Natural killer cell treated with Interleukin-12 subunit alpha and Interleukin-12 subunit beta and Interleukin-15 and Interleukin-18, amount 100 ng/mL, for 72 hours (primary cell): ENCODE data around the gene ADAMTS4. TPM values are rescaled to one million over a fixed set of nuclear protein-coding genes. Genes with fewer than 3 reads are reported as not detected.
A peak's percentile ranks its signal among the peaks of the same experiment; 100 is the strongest.

ENCODE experiments used
- ATAC-seq, 2 donors: fragments of 150-1000 bp; cut with Tn5 transposase in 1 of 2; sonication (Bioruptor Pico), chemical (Tn5 transposase) in 1 of 2; 2 replicates each; pipeline ENCODE4 v1.10.0; 2021
- DNase-seq: peaks from one replicate; pipeline ENCODE4 v3.0.0; 2022; ENCODE audit warnings: low spot score
- H3K27ac Mint-ChIP-seq, 2 donors: 1 replicate in 1 of 2; 2 replicates in 1 of 2; pipeline ENCODE4 v1.8.0; 2022; ENCODE audit warnings: mixed read lengths in 2 of 2, mild to moderate bottlenecking in 1 of 2, moderate library complexity in 1 of 2
- H3K27me3 Mint-ChIP-seq, 2 donors: 1 replicate in 1 of 2; 2 replicates in 1 of 2; pipeline ENCODE4 v1.8.0; 2022; ENCODE audit warnings: mixed read lengths in 2 of 2
- H3K36me3 Mint-ChIP-seq: one replicate; pipeline ENCODE4 v1.8.0; 2022; ENCODE audit warnings: mixed read lengths
- H3K4me1 Mint-ChIP-seq, 2 donors: 1 replicate in 1 of 2; 2 replicates in 1 of 2; pipeline ENCODE4 v1.8.0; 2022; ENCODE audit warnings: low read depth in 2 of 2, mixed read lengths in 2 of 2, mild to moderate bottlenecking in 1 of 2
- H3K4me3 Mint-ChIP-seq: one replicate; pipeline ENCODE4 v1.8.0; 2022; ENCODE audit warnings: mixed read lengths
- H3K9me3 Mint-ChIP-seq: 2 replicates; pipeline ENCODE4 v1.8.0; 2022; ENCODE audit warnings: mixed read lengths
- total RNA-seq, 2 donors: library from RNA; stranded (reverse); gene quantifications; one replicate each; pipeline ENCODE4 v1.2.3, GENCODE V29; 2022

The ADAMTS4 gene, protein sequence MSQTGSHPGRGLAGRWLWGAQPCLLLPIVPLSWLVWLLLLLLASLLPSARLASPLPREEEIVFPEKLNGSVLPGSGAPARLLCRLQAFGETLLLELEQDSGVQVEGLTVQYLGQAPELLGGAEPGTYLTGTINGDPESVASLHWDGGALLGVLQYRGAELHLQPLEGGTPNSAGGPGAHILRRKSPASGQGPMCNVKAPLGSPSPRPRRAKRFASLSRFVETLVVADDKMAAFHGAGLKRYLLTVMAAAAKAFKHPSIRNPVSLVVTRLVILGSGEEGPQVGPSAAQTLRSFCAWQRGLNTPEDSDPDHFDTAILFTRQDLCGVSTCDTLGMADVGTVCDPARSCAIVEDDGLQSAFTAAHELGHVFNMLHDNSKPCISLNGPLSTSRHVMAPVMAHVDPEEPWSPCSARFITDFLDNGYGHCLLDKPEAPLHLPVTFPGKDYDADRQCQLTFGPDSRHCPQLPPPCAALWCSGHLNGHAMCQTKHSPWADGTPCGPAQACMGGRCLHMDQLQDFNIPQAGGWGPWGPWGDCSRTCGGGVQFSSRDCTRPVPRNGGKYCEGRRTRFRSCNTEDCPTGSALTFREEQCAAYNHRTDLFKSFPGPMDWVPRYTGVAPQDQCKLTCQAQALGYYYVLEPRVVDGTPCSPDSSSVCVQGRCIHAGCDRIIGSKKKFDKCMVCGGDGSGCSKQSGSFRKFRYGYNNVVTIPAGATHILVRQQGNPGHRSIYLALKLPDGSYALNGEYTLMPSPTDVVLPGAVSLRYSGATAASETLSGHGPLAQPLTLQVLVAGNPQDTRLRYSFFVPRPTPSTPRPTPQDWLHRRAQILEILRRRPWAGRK
- total RNA-seq, result under 1 TPM; 0.43 to 0.89 TPM

DNA sequence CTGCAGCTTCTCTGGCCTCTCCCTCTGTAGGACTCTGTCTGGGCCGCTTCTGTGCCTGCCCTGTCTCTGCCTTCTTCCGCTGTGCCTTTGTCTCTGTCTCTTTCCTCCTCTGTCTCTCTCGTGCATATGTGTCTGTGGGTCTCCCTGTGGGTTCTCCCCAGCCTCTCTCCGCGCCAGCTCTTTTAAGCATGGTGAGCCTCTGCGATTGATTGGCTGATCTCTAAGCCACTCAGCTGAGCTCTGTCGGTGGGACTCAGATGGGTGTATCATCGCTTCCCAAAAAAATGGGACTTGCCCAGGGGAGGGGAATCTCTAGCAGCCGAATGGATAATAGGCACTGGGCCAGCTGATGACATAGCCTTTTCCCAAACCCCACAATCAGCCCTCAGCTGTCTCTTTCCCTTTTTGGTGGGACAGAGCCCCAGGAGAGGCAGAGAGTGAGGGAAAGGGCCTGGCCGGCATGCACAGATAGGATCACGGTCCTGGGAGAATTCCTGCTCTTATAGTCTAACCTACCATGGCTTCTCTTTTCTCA lies at the start of gene ADAMTS4:
ADAMTS4 (minus strand) TSS at position 158 of the 535 bp plus-strand sequence. CDS start 427 bp downstream, outside the sequence.
- Mint-ChIP-seq H3K27me3 (no peaks in the 10 kb centered on the region), H3K9me3 (no peaks in the 10 kb centered on the region), H3K36me3 (peaks cover under 1% of the 10 kb centered on the region), H3K4me1 (peaks cover 56 to 64% of the 10 kb centered on the region in 2 donors), H3K27ac (peak within 1 kb of the TSS; percentile 92 to 96), H3K4me3 (peak within 1 kb of the TSS; percentile 92)
- no peak for ATAC-seq
- DNase-seq, result peak; percentile 15

- no peak overlapping the region for H3K27ac Mint-ChIP-seq
- H3K4me3 Mint-ChIP-seq, result no peak overlapping the region
- H3K36me3 Mint-ChIP-seq, result no peaks in the 10 kb centered on the region
- peaks cover 6 to 16% of the 10 kb centered on the region in 2 donors for H3K27me3 Mint-ChIP-seq
- ATAC-seq, result no peak
- H3K4me1 Mint-ChIP-seq, result no peaks in the 10 kb centered on the region
- no peak for DNase-seq
- H3K9me3 Mint-ChIP-seq, result no peaks in the 10 kb centered on the region
These were observed 46.0 kb upstream of the ADAMTS4 start for GRCh38 chr1:161244888-161245287.

DNA sequence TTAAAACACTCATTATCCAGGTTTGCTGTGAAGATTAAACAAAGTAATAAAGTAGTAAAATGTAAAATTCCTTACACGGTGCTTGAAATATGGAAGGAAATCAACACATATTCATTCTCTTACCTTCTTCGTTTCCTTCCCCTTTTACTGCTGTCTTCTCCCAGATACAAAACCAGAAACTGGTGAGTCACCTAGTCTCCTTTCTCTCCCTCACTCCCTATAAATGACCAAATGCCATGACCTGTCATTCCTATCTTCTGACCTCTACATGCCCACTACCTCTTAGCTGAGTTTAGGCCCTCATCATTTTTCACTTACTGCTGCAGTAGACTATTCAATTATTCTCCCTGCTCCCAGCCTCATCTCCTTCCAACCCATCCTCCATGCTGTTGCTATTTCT lies 43.5 kb upstream of the ADAMTS4 start:
- Mint-ChIP-seq H3K4me3 (no peak overlapping the region), H3K9me3 (no peaks in the 10 kb centered on the region)

GRCh38 chr1:161241682-161242081 lies 42.8 kb upstream of the ADAMTS4 start:
- Mint-ChIP-seq H3K4me1 (no peaks in the 10 kb centered on the region), H3K27me3 (peaks cover 6 to 19% of the 10 kb centered on the region in 2 donors), H3K36me3 (no peaks in the 10 kb centered on the region), H3K27ac (no peak overlapping the region), H3K9me3 (no peaks in the 10 kb centered on the region), H3K4me3 (no peak overlapping the region)
- DNase-seq (no peak), ATAC-seq (no peak)

More for the DNA sequence above, 43.5 kb upstream of the ADAMTS4 start:
- no peaks in the 10 kb centered on the region for H3K36me3 Mint-ChIP-seq
- no peaks in the 10 kb centered on the region for H3K4me1 Mint-ChIP-seq
- no peak overlapping the region for H3K27ac Mint-ChIP-seq
- H3K27me3 Mint-ChIP-seq, result peaks cover 6 to 19% of the 10 kb centered on the region in 2 donors
- DNase-seq (no peak), ATAC-seq (no peak)

GRCh38 chr1:161238039-161238473 lies 39.2 kb upstream of the ADAMTS4 start, which contains the start of gene NR1I3:
Gene NR1I3, minus strand, starts transcription at chr1:161238203. Its CDS starts 1,638 bp downstream, at chr1:161236565.
- no peaks in the 10 kb centered on the region for H3K9me3 Mint-ChIP-seq
- peaks cover 6 to 19% of the 10 kb centered on the region in 2 donors for H3K27me3 Mint-ChIP-seq
- ATAC-seq, result no peak
- DNase-seq, result no peak
- no peak within 1 kb of the TSS for H3K4me3 Mint-ChIP-seq
- no peaks in the 10 kb centered on the region for H3K36me3 Mint-ChIP-seq
- no peak within 1 kb of the TSS for H3K27ac Mint-ChIP-seq
- no peaks in the 10 kb centered on the region for H3K4me1 Mint-ChIP-seq

DNA sequence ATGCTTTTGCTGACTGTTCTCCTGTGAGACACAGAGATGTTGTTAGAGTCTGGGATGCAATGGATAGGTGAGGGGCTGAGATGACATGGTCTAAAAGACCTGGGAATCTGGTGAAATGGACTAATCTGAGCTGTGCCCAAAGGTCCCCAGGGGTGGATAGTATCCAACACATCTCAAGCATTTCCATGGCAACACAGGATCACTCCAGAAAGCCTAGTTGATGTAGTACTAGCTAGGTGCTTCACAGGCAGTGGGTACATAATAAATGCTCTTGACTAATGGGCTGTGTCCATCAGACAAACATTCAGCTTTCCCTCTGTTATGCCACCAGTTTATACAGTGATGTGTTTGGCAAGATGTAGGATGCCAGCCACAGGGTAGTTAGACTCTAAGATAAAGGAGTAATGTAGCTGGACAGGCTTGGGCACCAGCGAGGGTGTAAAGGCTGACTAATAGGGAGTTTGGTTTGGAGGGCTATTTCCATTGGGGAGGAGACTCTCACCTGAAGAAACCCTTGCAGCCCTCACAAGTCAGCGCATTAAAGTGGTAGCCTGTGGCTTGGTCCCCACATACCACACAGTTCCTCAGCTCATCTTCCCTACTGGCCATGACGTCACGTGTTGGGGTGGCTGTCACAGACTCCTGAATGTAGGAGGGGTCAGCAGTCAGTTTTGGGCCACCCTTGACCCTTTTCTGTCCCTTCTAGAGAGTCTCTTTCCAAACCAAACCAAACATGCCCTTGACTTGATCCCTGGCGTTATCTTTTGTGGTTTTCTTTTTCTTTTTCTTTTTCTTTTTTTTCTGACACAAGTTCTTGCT lies 37.3 kb upstream of the ADAMTS4 start:
- ATAC-seq (peak; percentile 31 to 36), DNase-seq (no peak)
- no peak overlapping the region for H3K27ac Mint-ChIP-seq
- no peaks in the 10 kb centered on the region for H3K4me1 Mint-ChIP-seq
- no peak overlapping the region for H3K4me3 Mint-ChIP-seq
- no peaks in the 10 kb centered on the region for H3K36me3 Mint-ChIP-seq
- H3K9me3 Mint-ChIP-seq, result no peaks in the 10 kb centered on the region
- H3K27me3 Mint-ChIP-seq, result peaks cover 4 to 11% of the 10 kb centered on the region in 2 donors

DNA sequence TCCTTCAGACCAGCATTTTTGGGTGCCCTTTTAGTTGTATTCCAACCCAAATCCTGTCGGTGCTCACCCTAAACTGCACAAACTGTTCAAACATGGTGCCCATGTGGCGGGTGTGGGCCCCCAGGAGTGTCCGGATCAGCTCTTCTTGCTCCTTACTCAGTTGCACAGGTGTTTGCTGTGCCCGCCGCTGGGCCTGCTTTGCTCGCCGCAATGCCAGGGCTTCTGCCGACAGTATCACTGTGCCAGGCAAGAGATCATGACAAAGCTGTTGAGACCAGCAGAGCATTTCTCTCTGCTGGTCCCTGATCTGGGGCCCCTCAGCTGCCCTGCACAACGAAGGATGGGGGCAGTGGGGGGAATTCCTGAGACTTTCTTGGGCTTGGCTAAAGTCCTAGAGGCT lies 34.2 kb upstream of the ADAMTS4 start:
- H3K4me1 Mint-ChIP-seq, result peaks cover 0 to 7% of the 10 kb centered on the region in 2 donors
- ATAC-seq, result no peak
- no peak overlapping the region for H3K4me3 Mint-ChIP-seq
- H3K27ac Mint-ChIP-seq, result no peak overlapping the region
- peaks cover 5% of the 10 kb centered on the region for H3K36me3 Mint-ChIP-seq
- H3K27me3 Mint-ChIP-seq, result no peaks in the 10 kb centered on the region
- no peaks in the 10 kb centered on the region for H3K9me3 Mint-ChIP-seq
- DNase-seq, result no peak

DNA sequence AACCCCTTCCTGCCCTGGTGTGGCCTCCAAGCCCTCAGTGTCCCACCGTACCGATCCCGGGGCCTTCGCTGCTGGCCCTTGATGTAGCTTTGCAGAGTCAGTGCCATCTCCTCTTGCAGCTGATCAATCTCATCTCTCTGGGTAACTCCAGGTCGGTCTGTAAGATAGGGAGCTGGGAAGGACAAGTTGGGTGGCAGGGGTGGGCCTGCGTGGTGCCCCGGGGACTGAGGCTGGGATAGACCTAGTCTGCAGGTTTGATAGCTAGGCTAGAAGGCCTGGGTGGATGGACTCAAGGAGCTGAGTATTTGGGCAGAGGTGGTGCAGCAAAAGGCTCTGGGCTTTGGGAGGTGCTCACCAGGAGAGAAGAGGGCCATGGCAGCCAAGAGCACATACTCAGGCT lies 31.9 kb upstream of the ADAMTS4 start:
- Mint-ChIP-seq H3K4me1 (peaks cover 21 to 26% of the 10 kb centered on the region in 2 donors), H3K9me3 (no peaks in the 10 kb centered on the region), H3K27me3 (no peaks in the 10 kb centered on the region), H3K4me3 (no peak overlapping the region), H3K36me3 (peaks cover 5% of the 10 kb centered on the region), H3K27ac (no peak overlapping the region)
- DNase-seq (no peak), ATAC-seq (no peak)

GRCh38 chr1:161229896-161230295 lies 31.0 kb upstream of the ADAMTS4 start:
- H3K9me3 Mint-ChIP-seq, result no peaks in the 10 kb centered on the region
- DNase-seq (no peak), ATAC-seq (no peak)
- H3K27me3 Mint-ChIP-seq, result no peaks in the 10 kb centered on the region
- H3K4me1 Mint-ChIP-seq, result peaks cover 29 to 32% of the 10 kb centered on the region in 2 donors
- no peak overlapping the region for H3K27ac Mint-ChIP-seq
- peaks cover 5% of the 10 kb centered on the region for H3K36me3 Mint-ChIP-seq
- no peak overlapping the region for H3K4me3 Mint-ChIP-seq

DNA sequence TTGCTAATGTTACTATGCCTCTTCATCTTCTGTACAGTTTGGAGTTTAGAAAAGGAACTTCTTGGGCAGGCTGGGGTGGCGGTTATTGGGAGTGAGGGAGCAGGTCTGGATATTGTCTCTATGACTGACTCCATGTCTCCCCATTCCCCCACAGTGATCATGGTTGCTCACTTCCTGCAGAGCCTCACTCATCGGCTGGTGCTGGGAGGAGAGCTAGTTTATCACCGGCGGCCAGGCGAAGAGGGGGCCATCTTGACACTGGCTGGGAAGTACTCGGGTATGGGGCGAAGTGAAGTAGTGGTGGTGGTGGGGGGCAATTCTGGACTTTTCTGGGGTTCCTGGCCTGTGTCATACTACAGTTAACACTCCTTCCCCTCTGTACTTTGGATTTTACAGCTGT lies 29.2 kb upstream of the ADAMTS4 start:
- Mint-ChIP-seq H3K27me3 (no peaks in the 10 kb centered on the region), H3K36me3 (peaks cover 5% of the 10 kb centered on the region), H3K9me3 (no peaks in the 10 kb centered on the region), H3K4me3 (peak overlapping the region; percentile 99), H3K4me1 (peaks cover 33 to 42% of the 10 kb centered on the region in 2 donors), H3K27ac (peak overlapping the region; percentile 92 to 95)
- no peak for DNase-seq
- ATAC-seq, result no peak

- Mint-ChIP-seq H3K4me1 (peaks cover 33 to 44% of the 10 kb centered on the region in 2 donors), H3K27ac (peak overlapping the region; percentile 92 to 95), H3K36me3 (peaks cover 5% of the 10 kb centered on the region), H3K27me3 (no peaks in the 10 kb centered on the region), H3K4me3 (peak overlapping the region; percentile 99), H3K9me3 (no peaks in the 10 kb centered on the region)
- ATAC-seq (peak; percentile 33 to 49), DNase-seq (peak; percentile 84)
These were observed 28.5 kb upstream of the ADAMTS4 start for GRCh38 chr1:161227196-161227871.

- Mint-ChIP-seq H3K4me1 (peaks cover 39 to 48% of the 10 kb centered on the region in 2 donors), H3K27me3 (no peaks in the 10 kb centered on the region), H3K9me3 (no peaks in the 10 kb centered on the region), H3K4me3 (peak overlapping the region; percentile 99), H3K27ac (peak overlapping the region; percentile 92 to 95), H3K36me3 (peaks cover 5% of the 10 kb centered on the region)
- DNase-seq (no peak), ATAC-seq (no peak)
These were observed 27.9 kb upstream of the ADAMTS4 start for GRCh38 chr1:161226759-161227158.
